ENCODE data around the gene NOC2L.

NOC2L gene

GRCh38 chr1:941015-941587 lies 18.0 kb downstream of the NOC2L start:
- no peak for DNase-seq

GRCh38 chr1:940107-941014 lies 18.7 kb downstream of the NOC2L start:
- peak; percentile 53 for DNase-seq

- no peak for DNase-seq
Measured at GRCh38 chr1:939511-940106, 19.4 kb downstream of the NOC2L start.

GRCh38 chr1:938711-939489 lies 20.2 kb downstream of the NOC2L start:
- no peak for DNase-seq

- DNase-seq = no peak
Measured at GRCh38 chr1:938088-938683, 20.9 kb downstream of the NOC2L start.

- DNase-seq = no peak
Measured at GRCh38 chr1:937521-937920, 21.5 kb downstream of the NOC2L start.

- DNase-seq = no peak
Measured at GRCh38 chr1:936348-937264, 22.4 kb downstream of the NOC2L start.

- peak; percentile 84 for DNase-seq
Measured at GRCh38 chr1:935751-936231, 23.3 kb downstream of the NOC2L start.

- no peak for DNase-seq
Measured at GRCh38 chr1:934991-935750, 23.9 kb downstream of the NOC2L start.

- DNase-seq = no peak
Measured at GRCh38 chr1:933603-933940, 25.5 kb downstream of the NOC2L start.

- DNase-seq = no peak
Measured at GRCh38 chr1:932776-933602, 26.1 kb downstream of the NOC2L start.

- DNase-seq = no peak
Measured at GRCh38 chr1:932173-932510, 26.9 kb downstream of the NOC2L start.

- DNase-seq = no peak
Measured at GRCh38 chr1:931380-932172, 27.5 kb downstream of the NOC2L start.

- peak; percentile 82 for DNase-seq
Measured at GRCh38 chr1:930633-931138, 28.4 kb downstream of the NOC2L start.

- no peak for DNase-seq
Measured at GRCh38 chr1:929712-930632, 29.1 kb downstream of the NOC2L start.

- DNase-seq = peak; percentile 45
Measured at GRCh38 chr1:928825-929661, 30.0 kb downstream of the NOC2L start.

- DNase-seq = no peak
Measured at GRCh38 chr1:927748-928147, 31.3 kb downstream of the NOC2L start.
